NCI-H1048 (cell line): ENCODE data around the gene CUX1.
A peak's percentile ranks its signal among the peaks of the same experiment; 100 is the strongest.
"Not testable (repeated sequence)": the region's sequence is repeated elsewhere in the genome, so short reads cannot be mapped to it uniquely, and the experiment has no call there.

Experiments
- DNase-seq: peaks from one replicate; lab custom pipeline; 2025; lab: John Stamatoyannopoulos, UW

CUX1 gene

GRCh38 chr7:102099474-102099873, 282.0 kb downstream of the CUX1 start:
- no peak for DNase-seq

- no peak for DNase-seq
These were observed 283.7 kb downstream of the CUX1 start for GRCh38 chr7:102101111-102101551.

GRCh38 chr7:102101926-102102325, 284.5 kb downstream of the CUX1 start:
- no peak for DNase-seq

- DNase-seq: no peak
These were observed 285.6 kb downstream of the CUX1 start for GRCh38 chr7:102103027-102103372.

- no peak for DNase-seq
These were observed 286.8 kb downstream of the CUX1 start for GRCh38 chr7:102104245-102104644.

- DNase-seq: no peak
These were observed 289.2 kb downstream of the CUX1 start for GRCh38 chr7:102106625-102107024.

- no peak for DNase-seq
These were observed 290.2 kb downstream of the CUX1 start for GRCh38 chr7:102107474-102108104.

- no peak for DNase-seq
These were observed 293.9 kb downstream of the CUX1 start for GRCh38 chr7:102111061-102112041.

GRCh38 chr7:102115181-102115580, 297.8 kb downstream of the CUX1 start:
- no peak for DNase-seq

GRCh38 chr7:102115931-102116330, 298.5 kb downstream of the CUX1 start:
- no peak for DNase-seq

- no peak for DNase-seq
These were observed 300.3 kb downstream of the CUX1 start for GRCh38 chr7:102117743-102118142.

GRCh38 chr7:102119213-102119651, 301.8 kb downstream of the CUX1 start:
- peak; percentile 50 for DNase-seq

- no peak for DNase-seq
These were observed 302.5 kb downstream of the CUX1 start for GRCh38 chr7:102119925-102120324.

- no peak for DNase-seq
These were observed 303.3 kb downstream of the CUX1 start for GRCh38 chr7:102120666-102121195.

GRCh38 chr7:102122026-102122425, 304.6 kb downstream of the CUX1 start:
- DNase-seq: peak; percentile 48

GRCh38 chr7:102125127-102125596, 307.7 kb downstream of the CUX1 start:
- no peak for DNase-seq

GRCh38 chr7:102128303-102128702, 310.9 kb downstream of the CUX1 start:
- no peak for DNase-seq

GRCh38 chr7:102129636-102130370, 312.4 kb downstream of the CUX1 start:
- no peak for DNase-seq

GRCh38 chr7:102132209-102132752, 314.9 kb downstream of the CUX1 start:
- DNase-seq: no peak

GRCh38 chr7:102138676-102139075, 321.2 kb downstream of the CUX1 start:
- no peak for DNase-seq

- no peak for DNase-seq
These were observed 323.5 kb downstream of the CUX1 start for GRCh38 chr7:102140952-102141370.

GRCh38 chr7:102142433-102142832, 325.0 kb downstream of the CUX1 start:
- not testable (repeated sequence) for DNase-seq
